HG03565 (cell line): ENCODE measurements around the gene SH2D3A.

Experiments
- ATAC-seq: cut with Tn5 transposase; IDR thresholded peaks from one replicate; pipeline ENCODE4 v1.9.1; 2021; ENCODE audit warnings: mild to moderate bottlenecking, moderate library complexity; ENCODE audit not compliant: unreplicated experiment

SH2D3A gene

DNA sequence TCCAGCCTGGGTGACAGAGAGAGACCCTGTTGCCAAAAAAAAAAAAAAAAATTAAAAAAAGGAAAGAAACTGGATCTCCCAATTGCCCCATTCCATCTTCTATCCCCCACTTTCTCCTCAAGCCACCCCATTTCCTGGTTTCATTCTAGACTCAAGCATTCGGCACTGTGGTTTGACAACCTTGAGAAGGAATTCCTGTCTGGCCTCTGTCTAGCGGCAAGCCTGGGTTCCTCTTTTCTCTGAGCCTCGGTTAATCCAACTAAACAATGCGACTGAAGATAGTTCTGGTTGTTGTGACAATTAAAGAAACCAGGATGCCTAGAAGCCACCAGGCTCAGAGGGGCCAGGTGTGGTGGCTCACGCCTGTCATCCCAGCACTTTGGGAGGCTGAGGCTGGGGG lies 43.5 kb downstream of the SH2D3A start:
- ATAC-seq: no peak

DNA sequence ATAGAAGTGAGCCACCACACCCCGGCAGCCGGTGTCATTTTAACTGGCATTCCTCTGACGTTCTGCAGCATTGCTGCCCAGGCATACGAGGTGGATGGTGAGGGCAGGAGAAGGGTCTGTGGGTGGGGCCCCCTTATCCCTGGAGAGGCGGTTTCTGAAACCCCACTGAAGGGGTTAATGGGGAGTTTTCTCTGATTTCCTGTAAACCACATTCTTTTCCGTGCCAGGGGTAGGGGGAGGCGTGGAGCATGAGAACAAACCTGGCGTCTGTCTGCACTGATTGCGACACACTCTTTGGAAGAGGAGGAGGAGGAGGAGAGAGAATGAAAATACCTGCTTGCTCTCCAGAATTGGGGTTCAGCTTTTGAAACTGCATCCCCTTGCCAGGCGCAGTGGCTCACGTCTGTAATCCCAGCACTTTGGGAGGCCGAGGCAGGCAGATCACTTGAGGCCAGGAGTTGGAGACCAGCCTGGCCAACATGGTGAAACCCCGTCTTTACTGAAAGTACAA lies 44.1 kb downstream of the SH2D3A start:
- no peak for ATAC-seq

- no peak for ATAC-seq
Observed at GRCh38 chr19:6721773-6722172, 45.5 kb downstream of the SH2D3A start.

GRCh38 chr19:6721138-6721474 lies 46.1 kb downstream of the SH2D3A start:
- no peak for ATAC-seq

GRCh38 chr19:6720369-6721137 lies 46.7 kb downstream of the SH2D3A start, which contains the start of gene C3:
TSS of gene C3 (minus strand) at chr19:6720650. CDS start at chr19:6720589, 61 bp downstream.
- no peak for ATAC-seq

DNA sequence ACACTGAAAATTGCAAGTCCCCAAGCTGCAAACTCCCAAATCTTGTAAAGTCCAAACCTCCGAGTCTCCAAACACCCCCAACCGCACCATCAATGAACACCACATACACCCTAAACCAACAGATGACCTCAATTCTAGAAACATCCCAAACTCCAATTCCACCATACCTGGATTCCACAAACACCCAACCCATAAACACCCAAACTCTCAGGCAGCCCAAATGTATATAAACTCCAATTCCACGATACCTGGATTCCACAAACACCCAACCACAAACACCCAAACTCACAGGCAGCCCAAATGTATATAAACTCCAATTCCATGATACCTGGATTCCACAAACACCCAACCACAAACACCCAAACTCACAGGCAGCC lies 47.3 kb downstream of the SH2D3A start:
- no peak for ATAC-seq

- ATAC-seq: no peak
Observed at GRCh38 chr19:6719540-6719861, 47.7 kb downstream of the SH2D3A start.

- ATAC-seq: no peak
Observed at GRCh38 chr19:6718741-6719539, 48.3 kb downstream of the SH2D3A start.

DNA sequence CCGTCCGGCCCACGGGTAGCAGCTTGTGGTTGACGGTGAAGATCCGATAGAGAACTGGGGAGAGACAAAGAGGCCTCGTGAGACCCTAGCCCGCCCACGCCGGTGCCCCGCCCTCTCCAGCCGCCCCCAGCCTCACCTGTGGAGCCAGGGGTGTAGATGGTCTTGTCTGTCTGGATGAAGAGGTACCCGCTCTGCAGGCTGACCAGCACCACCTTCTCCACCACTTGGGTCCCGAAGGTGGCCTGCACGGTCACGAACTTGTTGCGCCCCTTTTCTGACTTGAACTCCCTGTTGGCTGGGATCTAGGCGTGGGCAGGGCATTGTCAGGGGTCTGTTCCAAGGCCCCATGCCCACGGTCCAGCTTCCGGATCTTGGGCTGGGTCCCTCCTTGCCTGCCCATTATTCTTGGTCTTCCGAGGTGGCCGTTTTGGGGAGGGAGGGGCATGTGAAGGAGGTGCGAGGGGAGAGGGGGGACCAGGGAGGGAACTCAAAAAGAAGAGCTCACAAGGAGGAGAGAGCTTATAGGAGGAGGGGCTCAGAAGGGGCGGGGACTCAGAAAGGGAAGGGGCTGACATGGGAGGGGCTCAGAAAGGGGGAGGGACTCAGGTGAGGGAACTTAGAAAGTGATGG lies 49.0 kb downstream of the SH2D3A start:
- no peak for ATAC-seq

- ATAC-seq: no peak
Observed at GRCh38 chr19:6717441-6717971, 49.7 kb downstream of the SH2D3A start.

- ATAC-seq: no peak
Observed at GRCh38 chr19:6717036-6717435, 50.2 kb downstream of the SH2D3A start.

- ATAC-seq: no peak
Observed at GRCh38 chr19:6716610-6716970, 50.6 kb downstream of the SH2D3A start.

- ATAC-seq: no peak
Observed at GRCh38 chr19:6714749-6715555, 52.3 kb downstream of the SH2D3A start.

GRCh38 chr19:6713773-6714692 lies 53.2 kb downstream of the SH2D3A start:
- ATAC-seq: no peak

- ATAC-seq: no peak
Observed at GRCh38 chr19:6712692-6713670, 54.3 kb downstream of the SH2D3A start.

- no peak for ATAC-seq
Observed at GRCh38 chr19:6712231-6712630, 55.0 kb downstream of the SH2D3A start.

GRCh38 chr19:6711605-6712004 lies 55.6 kb downstream of the SH2D3A start:
- no peak for ATAC-seq

DNA sequence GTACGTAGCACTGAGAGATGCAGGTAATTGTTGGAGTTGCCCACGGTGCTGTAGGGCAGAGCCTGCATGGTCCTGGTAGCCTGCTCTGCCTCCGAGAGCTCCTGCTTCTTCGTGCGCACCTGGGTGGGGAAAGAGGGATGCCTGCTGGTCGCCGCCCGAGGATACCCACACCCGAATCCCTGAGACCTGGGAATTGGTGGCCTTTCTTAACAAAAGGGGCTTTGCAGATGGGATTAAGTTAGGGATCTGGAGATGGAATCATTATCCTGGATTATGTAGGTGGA lies 56.2 kb downstream of the SH2D3A start:
- no peak for ATAC-seq
